HG02852 (cell line): Measurements from ENCODE around the gene LRRC37A3.
A peak's percentile ranks its signal among the peaks of the same experiment; 100 is the strongest.
"Not testable (repeated sequence)": the region's sequence is repeated elsewhere in the genome, so short reads cannot be mapped to it uniquely, and the experiment has no call there.

Experiments
- ATAC-seq: cut with Tn5 transposase; IDR thresholded peaks from one replicate; pipeline ENCODE4 v1.9.1; 2021; ENCODE audit warnings: mild to moderate bottlenecking, moderate library complexity; ENCODE audit not compliant: unreplicated experiment

LRRC37A3 gene

DNA sequence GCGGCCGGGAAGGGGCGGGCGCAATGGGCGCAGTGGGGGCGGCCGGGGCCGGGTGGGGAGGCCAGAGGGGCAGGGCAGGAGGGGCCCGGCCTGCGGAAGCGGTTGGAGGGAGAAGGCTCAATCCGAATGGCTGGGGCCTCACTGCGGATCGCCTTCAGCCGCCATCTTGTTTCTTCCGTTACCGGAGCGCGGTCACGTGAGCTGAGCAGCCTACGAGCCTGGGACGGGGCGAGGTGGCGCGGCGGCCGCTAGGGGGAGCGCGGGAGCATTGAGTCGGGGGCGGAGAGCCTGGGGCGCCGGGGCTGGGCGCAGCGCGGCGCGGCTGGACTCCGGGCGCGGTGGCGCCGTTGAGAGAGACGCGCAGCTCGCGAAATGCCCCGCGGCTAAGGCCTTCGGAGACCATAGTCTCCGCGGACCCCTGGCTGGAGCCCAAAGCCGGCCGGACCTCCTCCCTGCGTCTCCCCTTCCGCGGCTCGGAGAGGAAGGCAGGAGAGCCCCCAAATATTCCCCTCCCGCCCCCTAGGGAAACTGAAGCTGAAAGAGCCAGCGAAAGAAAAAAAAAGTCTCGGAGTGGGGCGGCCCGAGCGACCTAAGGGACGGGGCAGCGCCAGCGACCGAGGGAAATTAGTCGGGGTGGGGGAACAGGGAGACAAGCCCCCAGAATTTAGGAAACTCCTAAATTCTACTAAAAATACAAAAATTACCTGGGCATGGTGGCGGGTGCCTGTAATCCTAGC, at the start of gene LRRC37A3:
Gene LRRC37A3 (minus strand): TSS at position 190 of the 737 bp plus-strand sequence. CDS start 22,221 bp downstream, outside the sequence.
- peak; percentile 85 for ATAC-seq

DNA sequence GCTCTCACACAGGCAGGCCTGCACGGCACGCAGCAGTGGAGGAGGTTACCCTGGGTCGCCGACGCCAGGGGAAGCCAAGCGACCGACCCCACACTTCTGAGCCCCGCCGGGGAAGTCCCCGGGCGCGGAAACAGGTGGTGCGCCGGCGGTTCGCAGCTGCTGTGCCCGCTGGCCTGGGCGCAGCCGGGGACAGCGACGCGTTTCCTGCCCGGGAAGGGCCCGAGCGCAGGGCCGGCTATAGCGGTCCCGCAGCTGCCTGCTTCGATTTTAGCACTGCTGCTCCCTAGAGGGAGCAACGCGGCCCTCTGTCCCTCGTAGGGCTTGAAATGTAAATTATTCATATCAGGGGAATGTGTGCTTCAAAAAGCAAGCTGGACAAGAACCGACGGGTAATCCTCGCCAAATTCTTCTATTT, 46.6 kb upstream of the LRRC37A3 start:
- peak; percentile 86 for ATAC-seq

DNA sequence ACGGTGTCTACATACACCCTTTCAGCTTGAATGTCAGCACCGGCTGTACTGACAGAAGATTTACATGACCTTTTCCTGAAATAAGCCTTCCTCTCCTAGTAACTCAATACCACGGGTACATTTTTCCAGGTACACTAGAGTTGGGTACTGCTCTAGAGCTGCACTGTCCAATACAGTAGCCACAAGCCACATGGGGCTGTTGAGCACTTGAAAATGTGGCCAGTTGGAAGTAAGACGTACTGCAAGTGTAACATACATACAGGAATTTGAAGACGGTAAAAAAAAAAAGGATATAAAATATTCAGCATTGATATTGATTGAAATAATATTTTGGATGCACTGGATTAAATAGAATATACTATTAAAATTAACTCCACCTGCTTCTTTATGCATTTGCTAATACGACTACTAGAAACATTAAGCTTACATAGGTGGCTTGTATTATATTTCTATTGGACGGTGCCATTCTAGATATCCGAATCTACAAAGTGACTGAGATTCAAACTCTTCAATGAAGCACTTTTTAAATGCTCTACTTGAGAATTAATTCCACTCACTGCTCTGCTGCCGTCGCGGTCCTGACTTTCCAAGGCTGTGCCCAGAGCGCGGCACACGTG, 46.1 kb upstream of the LRRC37A3 start:
- ATAC-seq: not testable (repeated sequence)

DNA sequence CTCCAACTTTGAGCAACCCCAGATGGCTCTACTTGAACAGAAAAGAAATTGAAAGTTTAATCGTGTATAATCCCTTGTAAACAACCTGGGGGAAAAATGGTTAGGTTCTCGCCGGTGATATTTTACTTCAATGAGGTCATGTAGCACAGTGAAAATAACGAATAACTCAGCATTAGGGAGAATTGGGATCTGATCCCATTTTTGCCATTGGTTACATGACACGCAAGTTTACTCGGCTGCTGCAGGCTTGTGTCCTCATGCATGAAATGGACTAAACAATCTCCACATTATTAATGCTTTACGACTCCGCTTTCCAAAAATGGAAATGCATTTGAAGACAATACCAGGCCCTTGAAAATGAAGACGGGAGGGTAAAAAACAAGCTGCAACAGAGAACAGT, 45.5 kb upstream of the LRRC37A3 start:
- ATAC-seq: no peak

DNA sequence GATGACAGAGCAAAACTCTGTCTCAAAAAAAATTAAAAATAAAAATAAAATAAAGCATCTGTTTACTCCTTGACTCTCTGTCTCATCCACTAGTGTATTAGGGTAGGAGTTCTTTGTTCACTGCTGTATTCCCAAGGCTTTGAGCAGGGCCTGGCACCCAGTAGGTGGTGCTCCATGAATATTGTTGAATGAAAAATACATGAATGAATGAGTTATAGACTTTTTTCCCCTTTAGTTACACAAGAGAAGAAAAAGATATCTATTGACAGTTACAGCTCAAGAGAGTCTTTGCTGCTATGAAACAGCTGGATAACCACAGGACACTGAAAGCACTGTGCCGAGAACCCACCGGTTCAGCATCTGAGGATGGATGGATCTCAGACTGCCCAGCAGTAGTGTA, 44.5 kb upstream of the LRRC37A3 start:
- not testable (repeated sequence) for ATAC-seq

DNA sequence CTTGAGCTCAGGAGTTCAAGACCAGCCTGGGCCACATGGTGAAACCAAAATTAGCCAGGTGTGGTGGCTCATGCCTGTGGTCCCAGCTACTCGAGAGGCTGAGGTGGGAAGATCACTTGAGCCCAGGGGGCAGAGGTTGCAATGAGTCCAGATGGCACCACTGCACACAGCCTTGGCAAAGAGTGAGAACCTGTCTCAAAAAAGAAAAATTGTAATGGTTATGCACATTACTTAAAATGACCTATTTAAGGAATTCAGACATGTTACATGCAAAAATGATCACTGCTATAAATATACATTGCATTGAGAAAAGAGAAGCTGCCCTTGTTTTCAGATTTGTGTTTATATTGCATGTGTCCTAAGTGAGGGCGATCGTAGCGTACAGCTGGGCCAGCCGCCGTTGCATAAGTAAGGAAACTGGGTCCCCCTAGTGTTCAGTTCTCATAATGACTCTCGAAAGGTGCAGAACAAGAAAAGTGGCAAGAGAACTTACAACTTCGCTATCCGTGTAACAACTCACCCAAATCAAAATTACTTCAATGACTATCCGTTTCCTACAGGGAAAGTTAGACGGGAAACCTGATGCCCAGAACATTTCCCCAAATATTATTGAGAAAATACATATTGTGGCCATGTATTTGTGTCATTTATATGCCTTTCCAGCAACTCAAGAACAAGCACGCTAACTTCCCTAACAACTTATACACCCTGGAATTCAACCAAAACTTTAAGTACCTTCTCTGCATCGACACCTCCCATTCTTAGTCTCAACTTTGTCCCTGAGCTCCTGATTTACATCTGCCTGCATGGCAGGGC, 42.5 kb upstream of the LRRC37A3 start:
- not testable (repeated sequence) for ATAC-seq

DNA sequence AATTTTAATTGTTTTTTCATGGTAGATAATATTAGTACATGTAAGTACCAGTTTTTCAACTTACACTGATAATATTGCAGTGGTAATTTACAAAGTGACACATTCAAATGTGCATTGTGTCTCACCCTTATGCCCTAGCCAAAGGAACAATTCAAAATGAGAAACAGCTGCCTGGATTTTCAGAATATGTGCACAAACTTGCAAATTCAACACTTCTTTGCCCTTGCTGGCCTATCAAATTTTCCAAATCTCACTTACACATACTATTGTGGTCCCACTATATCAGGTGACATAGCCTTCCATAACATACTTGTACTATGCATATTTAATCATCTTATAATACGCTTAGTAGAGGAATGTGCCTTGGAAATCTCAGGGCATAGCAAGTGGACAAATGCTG, 32.6 kb upstream of the LRRC37A3 start:
- no peak for ATAC-seq

DNA sequence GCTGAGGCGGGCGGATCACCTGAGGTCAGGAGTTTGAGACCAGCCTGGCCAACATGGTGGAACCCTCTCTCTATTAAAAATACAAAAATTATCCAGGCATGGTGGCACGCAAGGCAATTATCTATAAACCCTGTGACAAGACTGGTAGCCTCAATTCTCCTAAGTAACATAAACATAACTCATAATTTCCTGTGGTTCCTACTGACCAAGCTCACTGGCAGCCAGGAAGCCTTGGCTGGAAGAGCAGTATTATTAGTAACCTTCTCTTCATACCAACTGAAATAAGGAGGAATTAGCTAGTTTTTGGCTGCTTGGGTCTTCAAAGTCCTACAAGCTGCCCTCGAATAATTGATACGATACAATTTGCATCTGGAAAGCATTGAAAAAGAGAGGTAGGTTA, 31.6 kb upstream of the LRRC37A3 start:
- ATAC-seq: no peak

DNA sequence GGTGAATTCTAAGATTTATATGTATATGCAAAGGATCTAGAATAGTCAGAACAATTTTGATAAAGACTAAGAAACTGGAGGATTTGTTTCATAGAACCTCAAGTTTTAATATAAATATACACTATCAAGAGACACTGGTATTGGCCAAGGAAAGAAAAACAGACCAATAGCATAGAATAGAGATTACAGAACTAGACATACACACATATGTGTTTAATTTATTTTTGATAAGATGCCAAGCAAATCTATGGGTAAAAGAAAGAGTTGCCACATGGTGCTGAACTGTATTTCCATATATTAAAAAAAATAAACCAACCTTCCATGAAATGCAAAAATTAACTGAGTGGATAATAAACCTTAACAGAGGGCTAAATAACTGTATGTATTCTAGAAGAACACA, 27.9 kb upstream of the LRRC37A3 start:
- ATAC-seq: no peak

DNA sequence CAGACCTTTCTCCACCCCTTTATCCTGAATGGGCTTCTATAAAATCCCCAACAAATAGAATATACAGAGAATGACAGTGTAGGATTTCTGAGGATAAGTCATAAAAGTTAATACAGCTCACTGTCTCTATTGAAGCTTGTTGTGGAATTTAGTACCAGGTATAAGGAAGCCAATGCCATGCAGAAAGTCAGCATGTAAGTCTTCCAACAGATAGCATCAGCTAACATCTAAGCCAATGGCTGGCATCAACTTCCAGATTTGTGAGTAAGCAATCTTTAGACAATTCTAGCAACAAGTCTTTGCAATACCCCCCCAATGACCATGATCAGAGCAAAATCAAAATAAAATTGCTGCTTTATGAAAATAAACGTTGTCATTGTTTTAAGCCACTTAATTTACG, 22.5 kb upstream of the LRRC37A3 start:
- no peak for ATAC-seq

DNA sequence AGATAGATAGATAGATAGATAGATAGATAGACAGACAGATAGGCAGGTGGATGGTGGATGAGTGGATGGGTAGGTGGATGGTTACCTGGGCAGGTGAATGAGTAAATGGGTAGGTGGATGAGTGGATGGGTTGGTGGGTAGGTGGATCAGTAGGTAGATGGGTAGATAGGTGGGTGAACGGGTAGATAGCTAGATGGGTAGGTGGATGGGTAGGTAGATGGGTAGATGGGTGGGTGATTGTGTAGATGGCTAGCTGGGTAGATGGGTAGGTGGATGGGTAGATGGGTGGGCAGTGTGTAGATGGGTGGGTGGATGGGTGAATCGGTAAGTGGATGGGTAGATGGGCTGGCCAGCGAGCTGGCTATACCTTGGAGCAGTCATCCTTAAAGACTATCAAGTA, 21.8 kb upstream of the LRRC37A3 start:
- no peak for ATAC-seq

DNA sequence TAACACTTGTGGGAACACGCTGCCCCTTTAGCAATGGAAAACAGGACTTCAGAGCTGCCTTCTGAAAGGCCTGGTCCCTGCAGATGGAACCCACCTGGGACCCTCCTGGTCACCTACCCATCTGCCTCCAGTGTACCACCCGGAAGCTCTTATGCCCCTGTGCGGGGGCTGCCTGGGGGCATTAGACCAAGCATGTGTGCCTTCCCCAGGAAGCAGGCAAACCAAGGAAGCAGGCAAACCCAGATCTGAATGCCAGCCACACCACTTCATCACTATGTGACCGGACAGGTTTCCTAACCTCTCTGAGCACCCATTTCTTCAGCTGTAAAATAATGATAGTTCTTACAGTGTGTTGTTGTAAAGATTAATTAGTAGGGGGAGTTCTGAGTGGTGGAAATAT, 20.8 kb upstream of the LRRC37A3 start:
- no peak for ATAC-seq

DNA sequence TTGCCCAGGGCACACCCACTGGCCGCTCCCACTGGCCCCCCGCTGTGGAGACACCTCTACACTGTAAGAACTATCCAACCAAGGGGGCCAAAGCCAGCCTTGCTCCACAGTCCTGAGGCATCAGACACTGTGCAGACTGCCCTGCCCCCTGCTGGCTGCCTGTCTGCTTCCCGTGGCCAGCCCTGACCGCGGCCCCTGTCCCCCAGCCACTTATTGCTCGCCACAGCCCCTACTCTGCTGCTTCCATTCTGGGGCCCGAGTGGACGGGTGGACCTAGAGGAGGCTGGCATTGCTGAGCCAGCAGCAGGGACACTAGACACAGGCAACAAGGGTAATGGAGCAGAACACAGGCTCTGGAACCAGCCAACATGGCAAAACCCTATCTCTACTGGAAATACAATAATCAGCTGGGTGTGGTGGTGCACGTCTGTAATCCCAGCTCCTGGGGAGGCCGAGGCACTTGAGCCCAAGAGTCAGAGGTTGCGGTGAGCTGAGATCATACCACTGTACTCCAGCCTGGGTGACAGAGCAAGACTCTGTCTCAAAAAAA, 19.7 kb upstream of the LRRC37A3 start:
- no peak for ATAC-seq

DNA sequence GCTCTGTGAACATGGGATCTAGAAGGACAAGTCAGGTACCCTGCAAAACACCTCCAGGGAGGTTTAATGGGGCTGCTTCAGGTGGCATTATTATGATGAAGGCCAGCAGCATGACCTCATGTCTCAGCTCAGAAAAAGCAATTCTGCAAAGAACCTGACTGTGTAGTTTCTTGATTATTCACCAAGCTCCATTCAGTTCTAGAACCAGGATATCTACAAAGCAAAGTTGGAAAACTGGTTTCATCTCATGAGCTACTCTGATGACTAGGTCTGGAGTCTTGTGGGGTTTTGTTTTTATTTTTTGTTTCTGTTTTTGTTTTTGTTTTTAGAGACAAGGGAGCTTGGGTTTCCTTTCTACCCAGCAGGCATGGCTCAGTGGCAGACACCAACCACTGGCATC, 19.0 kb upstream of the LRRC37A3 start:
- ATAC-seq: no peak

DNA sequence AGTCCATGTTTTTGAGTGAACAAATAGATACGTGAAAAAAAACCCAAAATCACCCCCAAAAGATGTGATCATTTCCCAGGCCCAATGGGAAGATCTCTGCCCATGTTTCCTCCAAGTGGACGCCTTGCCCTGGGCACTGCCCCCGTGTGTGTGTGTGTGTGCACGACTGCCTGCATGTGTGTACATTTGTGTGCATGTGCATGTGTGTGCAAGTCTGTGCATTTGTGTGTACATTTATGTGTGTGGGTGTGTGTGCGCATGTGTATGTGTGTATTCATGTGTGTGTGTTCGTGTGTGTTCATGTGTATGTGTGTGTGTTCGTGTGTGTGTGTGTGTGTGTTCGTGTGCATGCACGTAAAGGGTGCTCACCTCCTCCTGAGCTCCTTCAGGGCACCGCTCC, 16.8 kb upstream of the LRRC37A3 start:
- no peak for ATAC-seq

DNA sequence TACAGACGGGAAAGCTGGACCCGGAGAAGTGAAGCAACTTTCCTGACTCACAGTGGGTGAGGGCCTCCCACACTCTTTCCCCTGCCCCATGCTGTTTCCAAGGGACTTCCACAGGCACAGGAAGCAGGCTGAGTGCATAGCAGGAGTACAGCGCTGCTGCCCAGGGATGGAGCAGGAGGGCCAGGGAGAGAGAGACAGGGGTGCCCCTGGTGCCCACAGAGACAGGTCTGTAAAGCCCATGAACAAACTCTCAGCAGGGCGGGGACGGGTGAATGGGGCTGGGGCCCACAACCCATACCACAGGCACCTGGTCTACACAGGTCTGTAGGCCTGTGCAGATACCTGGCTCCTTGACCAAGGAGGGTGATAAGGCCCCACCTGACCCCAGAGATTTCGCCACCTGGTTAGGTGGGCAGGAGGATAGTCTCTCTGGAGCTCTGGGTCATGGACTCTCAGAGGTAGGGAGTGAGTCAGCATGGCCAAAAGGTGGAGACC, 15.1 kb upstream of the LRRC37A3 start:
- ATAC-seq: not testable (repeated sequence)

DNA sequence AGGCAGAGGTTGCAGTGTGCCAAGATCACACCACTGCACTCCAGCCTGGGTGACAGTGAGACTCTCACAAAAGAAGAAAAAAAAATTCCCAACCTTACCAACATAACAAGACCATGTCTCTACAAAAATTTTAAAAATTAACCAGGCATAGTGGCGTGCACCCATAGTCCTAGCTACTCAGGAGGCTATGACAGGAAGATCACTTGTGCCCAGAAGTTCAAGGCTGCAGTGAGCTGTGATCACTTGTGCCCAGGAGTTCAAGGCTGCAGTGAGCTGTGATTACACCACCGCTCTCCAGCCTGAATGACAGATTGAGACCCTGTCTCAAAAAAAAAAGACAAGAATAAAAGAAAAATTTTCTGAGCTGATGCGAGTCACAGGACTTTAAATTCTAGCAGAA, 13.6 kb upstream of the LRRC37A3 start:
- not testable (repeated sequence) for ATAC-seq

DNA sequence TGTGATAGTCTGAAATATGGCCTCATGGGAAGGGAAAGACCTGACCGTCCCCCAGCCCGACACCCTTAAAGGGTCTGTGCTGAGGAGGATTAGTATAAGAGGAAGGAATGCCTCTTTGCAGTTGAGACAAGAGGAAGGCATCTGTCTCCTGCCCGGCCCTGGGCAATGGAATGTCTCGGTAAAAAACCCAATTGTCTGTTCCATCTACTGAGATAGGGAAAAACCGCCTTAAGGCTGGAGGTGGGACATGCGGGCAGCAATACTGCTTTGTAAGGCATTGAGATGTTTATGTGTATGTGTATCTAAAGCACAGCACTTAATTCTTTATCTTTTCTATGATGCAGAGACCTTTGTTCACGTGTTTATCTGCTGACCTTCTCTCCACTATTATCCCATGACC, 11.1 kb upstream of the LRRC37A3 start:
- not testable (repeated sequence) for ATAC-seq

DNA sequence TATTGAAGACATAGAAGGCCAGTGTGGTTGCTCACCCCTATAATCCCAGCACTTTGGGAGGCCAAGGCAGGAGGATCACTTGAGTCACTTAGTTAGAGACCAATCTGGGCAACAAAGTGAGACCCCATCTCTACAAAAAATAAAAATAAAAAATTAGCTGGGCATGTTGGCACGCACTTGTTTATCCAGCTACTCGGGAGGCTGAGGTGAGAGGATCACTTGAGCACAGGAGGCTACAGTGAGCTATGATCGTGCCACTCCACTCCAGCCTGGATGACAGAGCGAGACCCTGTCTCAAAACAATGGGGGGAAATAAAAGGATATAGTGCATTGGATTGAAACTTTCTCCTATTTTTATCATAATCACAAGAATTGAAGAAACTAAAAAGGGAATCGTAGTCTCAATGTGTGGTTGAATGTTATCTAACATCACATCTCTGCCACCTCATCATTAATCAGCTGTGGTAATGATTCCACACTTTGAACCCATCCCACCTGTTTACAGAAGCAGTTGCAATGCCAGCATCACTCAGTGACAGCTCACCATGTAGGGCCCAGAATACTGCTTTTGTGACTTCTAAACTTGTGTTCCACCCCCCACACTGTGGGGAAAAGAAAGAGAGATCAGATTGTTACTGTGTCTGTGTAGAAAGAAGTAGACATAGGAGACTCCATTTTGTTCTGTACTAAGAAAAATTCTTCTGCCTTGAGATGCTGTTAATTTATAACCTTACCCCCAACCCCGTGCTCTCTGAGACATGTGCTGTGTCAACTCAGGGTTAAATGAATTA, 10.3 kb upstream of the LRRC37A3 start:
- ATAC-seq: not testable (repeated sequence)

DNA sequence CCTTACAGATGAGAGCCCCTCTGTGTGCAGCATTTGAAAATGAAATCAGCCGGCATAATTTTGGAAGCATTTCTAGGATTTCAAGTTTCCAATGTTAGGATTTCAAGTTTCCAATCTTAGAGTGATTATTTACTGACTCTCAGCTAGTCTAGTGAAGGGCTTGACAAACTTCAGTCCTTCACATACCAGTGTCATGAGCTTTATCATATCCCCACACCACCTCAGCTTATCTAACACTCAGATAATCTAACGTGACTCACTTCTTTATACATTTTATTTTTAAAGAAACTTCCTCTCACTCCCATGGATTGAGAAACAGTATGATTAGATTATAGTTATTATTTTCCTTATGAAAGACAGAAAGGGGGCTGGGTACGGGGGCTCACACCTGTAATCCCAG, 9.4 kb upstream of the LRRC37A3 start:
- not testable (repeated sequence) for ATAC-seq
